HT-29 (cell line): ENCODE results near the gene SETX. TPM values are rescaled to one million over a fixed set of nuclear protein-coding genes. Genes with fewer than 3 reads are reported as not detected.

Experiments
- DNase-seq: peaks from one replicate; pipeline ENCODE4 v3.0.0-alpha.2; 2015; ENCODE audit warnings: low spot score
- total RNA-seq: library from RNA; depleted of rRNA; stranded (reverse); fragments of >200 nt; shearing (Covaris generic); gene quantifications from 2 replicates; pipeline ENCODE4 v1.2.3, GENCODE V29; 2014

SETX gene
- total RNA-seq, 1 experiment from 2014 or later: 24.0 TPM

GRCh38 chr9:132283165-132283564 lies 71.6 kb downstream of the SETX start:
- DNase-seq: no peak

- no peak for DNase-seq
Measured at GRCh38 chr9:132274861-132275260, 79.9 kb downstream of the SETX start.

- peak; percentile 22 for DNase-seq
Measured at GRCh38 chr9:132269704-132270516, 84.9 kb downstream of the SETX start.

GRCh38 chr9:132268725-132269352 lies 85.9 kb downstream of the SETX start:
- peak; percentile 79 for DNase-seq

GRCh38 chr9:132267660-132268059 lies 87.1 kb downstream of the SETX start:
- DNase-seq: no peak

GRCh38 chr9:132266017-132266416 lies 88.8 kb downstream of the SETX start:
- DNase-seq: no peak

GRCh38 chr9:132260846-132261245 lies 93.9 kb downstream of the SETX start:
- no peak for DNase-seq

GRCh38 chr9:132250324-132251262 lies 104.2 kb downstream of the SETX start:
- no peak for DNase-seq

- no peak for DNase-seq
Measured at GRCh38 chr9:132249690-132250089, 105.1 kb downstream of the SETX start.

- DNase-seq: no peak
Measured at GRCh38 chr9:132249123-132249522, 105.7 kb downstream of the SETX start.

GRCh38 chr9:132247942-132248341 lies 106.8 kb downstream of the SETX start:
- DNase-seq: no peak

GRCh38 chr9:132245465-132245864 lies 109.3 kb downstream of the SETX start:
- DNase-seq: no peak

GRCh38 chr9:132244582-132245455 lies 110.0 kb downstream of the SETX start:
- no peak for DNase-seq

- no peak for DNase-seq
Measured at GRCh38 chr9:132243156-132244074, 111.4 kb downstream of the SETX start.

GRCh38 chr9:132242621-132243155 lies 112.1 kb downstream of the SETX start:
- no peak for DNase-seq

GRCh38 chr9:132241840-132242620 lies 112.8 kb downstream of the SETX start:
- no peak for DNase-seq

GRCh38 chr9:132241483-132241839 lies 113.3 kb downstream of the SETX start:
- DNase-seq: no peak

GRCh38 chr9:132240841-132241482 lies 113.8 kb downstream of the SETX start:
- peak; percentile 66 for DNase-seq
